ENCODE measurements around the gene PDE3A. TPM values are rescaled to one million over a fixed set of nuclear protein-coding genes. Genes with fewer than 3 reads are reported as not detected.

Gene PDE3A
- total RNA-seq, 1 donor from 2014 or later = 5.5 TPM

- no peaks in the 10 kb centered on the region for H3K4me1 ChIP-seq
- ATAC-seq (no peak), DNase-seq (no peak)
- H3K36me3 ChIP-seq = no peaks in the 10 kb centered on the region
- intact Hi-C loops (cut with DNase I) = no loop called here
- H3K9me3 ChIP-seq = no peaks in the 10 kb centered on the region
- H3K27ac ChIP-seq = no peak overlapping the region
- no peaks in the 10 kb centered on the region for H3K27me3 ChIP-seq (ENCODE audit: low read depth)
- no peak for TF ChIP-seq CTCF (IDR thresholded peaks at IDR 0.05)
- no peak overlapping the region for H3K4me3 ChIP-seq
Measured at GRCh38 chr12:20653871-20654270, 285.5 kb downstream of the PDE3A start.

- no peak for TF ChIP-seq CTCF (IDR thresholded peaks at IDR 0.05)
Measured at GRCh38 chr12:20656600-20656999, 288.3 kb downstream of the PDE3A start.

GRCh38 chr12:20657496-20657895, 289.2 kb downstream of the PDE3A start:
- Histone ChIP-seq H3K4me1 (no peaks in the 10 kb centered on the region), H3K9me3 (no peaks in the 10 kb centered on the region), H3K27me3 (ENCODE audit: low read depth) (no peaks in the 10 kb centered on the region), H3K27ac (no peak overlapping the region), H3K36me3 (no peaks in the 10 kb centered on the region), H3K4me3 (no peak overlapping the region)
- ATAC-seq (no peak), DNase-seq (no peak)
- TF ChIP-seq CTCF (IDR thresholded peaks at IDR 0.05) = no peak
- intact Hi-C loops (cut with DNase I) = no loop called here

More at GRCh38 chr12:20656600-20656999, 288.3 kb downstream of the PDE3A start:
- Histone ChIP-seq H3K9me3 (no peaks in the 10 kb centered on the region), H3K36me3 (no peaks in the 10 kb centered on the region), H3K27me3 (ENCODE audit: low read depth) (no peaks in the 10 kb centered on the region), H3K4me1 (no peaks in the 10 kb centered on the region), H3K27ac (no peak overlapping the region), H3K4me3 (no peak overlapping the region)
- intact Hi-C loops (cut with DNase I) = no loop called here
- no peak for ATAC-seq
- no peak for DNase-seq

GRCh38 chr12:20681334-20681733, 313.0 kb downstream of the PDE3A start:
- ATAC-seq = no peak
- Histone ChIP-seq H3K36me3 (no peaks in the 10 kb centered on the region), H3K4me1 (no peaks in the 10 kb centered on the region), H3K27me3 (ENCODE audit: low read depth) (no peaks in the 10 kb centered on the region), H3K27ac (no peak overlapping the region), H3K4me3 (no peak overlapping the region), H3K9me3 (no peaks in the 10 kb centered on the region)
- no peak for DNase-seq
- no peak for TF ChIP-seq CTCF (IDR thresholded peaks at IDR 0.05)
- intact Hi-C loops (cut with DNase I) = no loop called here

- no peak for ATAC-seq
- no peak within 1 kb of the TSS for H3K4me3 ChIP-seq
- intact Hi-C loops (cut with DNase I) = no loop called here
- no peaks in the 10 kb centered on the region for H3K9me3 ChIP-seq
- H3K36me3 ChIP-seq = no peaks in the 10 kb centered on the region
- H3K27ac ChIP-seq = no peak within 1 kb of the TSS
- H3K4me1 ChIP-seq = no peaks in the 10 kb centered on the region
- no peak for TF ChIP-seq CTCF (IDR thresholded peaks at IDR 0.05)
- no peak for DNase-seq
- no peaks in the 10 kb centered on the region for H3K27me3 ChIP-seq (ENCODE audit: low read depth)
Measured at GRCh38 chr12:20695232-20695631, 326.9 kb downstream of the PDE3A start, which contains the start of gene SLCO1C1. SLCO1C1 (plus strand) TSS chr12:20695332; CDS start chr12:20699577, 4,245 bp downstream.

Measured in lower lobe of right lung (tissue), 2 donors.